ENCODE measurements around the gene MYO1B. TPM values are rescaled to one million over a fixed set of nuclear protein-coding genes. Genes with fewer than 3 reads are reported as not detected.

The MYO1B gene
- total RNA-seq, 2 donors from 2014 or later: 11.6 to 14.7 TPM

DNA sequence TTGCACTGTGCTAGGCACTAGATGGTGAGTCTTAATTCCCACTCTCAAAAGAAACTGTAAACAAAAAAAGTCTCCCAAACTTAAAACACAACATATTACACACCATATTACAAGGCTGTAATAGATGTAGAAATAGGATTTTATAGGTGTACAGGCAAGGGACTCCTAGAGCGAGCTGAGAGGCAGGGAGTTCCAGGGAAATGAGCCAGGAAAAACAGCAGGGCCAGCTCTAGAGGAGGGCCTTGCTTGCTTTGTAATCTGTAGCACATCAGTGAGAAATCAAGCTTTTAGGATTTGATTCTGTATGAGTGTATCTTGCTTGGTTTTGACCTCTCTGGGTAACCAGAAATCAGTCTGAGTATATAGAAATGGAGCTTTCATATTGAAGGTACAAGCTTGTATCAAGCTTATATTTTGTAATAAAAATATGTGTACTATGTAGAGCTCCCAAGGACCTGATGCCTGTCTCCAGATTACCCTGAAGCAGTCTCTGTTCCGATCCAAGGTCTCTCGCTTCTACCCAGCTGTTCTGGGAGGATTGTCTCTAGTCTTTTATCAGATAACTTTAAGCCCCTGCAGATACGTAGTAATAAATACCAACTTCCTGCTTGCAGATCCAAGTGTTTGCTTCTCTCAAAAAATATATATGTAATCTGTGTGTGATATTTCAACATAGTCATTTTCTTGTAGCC lies 73.0 kb downstream of the MYO1B start:
- Histone ChIP-seq H3K4me1 (peaks cover 0 to 28% of the 10 kb centered on the region in 2 donors), H3K27ac (no peak overlapping the region), H3K27me3 (no peaks in the 10 kb centered on the region), H3K4me3 (no peak overlapping the region), H3K36me3 (no peaks in the 10 kb centered on the region), H3K9me3 (no peaks in the 10 kb centered on the region)
- TF ChIP-seq, protein P1, sequence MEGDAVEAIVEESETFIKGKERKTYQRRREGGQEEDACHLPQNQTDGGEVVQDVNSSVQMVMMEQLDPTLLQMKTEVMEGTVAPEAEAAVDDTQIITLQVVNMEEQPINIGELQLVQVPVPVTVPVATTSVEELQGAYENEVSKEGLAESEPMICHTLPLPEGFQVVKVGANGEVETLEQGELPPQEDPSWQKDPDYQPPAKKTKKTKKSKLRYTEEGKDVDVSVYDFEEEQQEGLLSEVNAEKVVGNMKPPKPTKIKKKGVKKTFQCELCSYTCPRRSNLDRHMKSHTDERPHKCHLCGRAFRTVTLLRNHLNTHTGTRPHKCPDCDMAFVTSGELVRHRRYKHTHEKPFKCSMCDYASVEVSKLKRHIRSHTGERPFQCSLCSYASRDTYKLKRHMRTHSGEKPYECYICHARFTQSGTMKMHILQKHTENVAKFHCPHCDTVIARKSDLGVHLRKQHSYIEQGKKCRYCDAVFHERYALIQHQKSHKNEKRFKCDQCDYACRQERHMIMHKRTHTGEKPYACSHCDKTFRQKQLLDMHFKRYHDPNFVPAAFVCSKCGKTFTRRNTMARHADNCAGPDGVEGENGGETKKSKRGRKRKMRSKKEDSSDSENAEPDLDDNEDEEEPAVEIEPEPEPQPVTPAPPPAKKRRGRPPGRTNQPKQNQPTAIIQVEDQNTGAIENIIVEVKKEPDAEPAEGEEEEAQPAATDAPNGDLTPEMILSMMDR (IDR thresholded peaks at IDR 0.05): no peak
- DNase-seq (ENCODE audit: low spot score): no peak

DNA sequence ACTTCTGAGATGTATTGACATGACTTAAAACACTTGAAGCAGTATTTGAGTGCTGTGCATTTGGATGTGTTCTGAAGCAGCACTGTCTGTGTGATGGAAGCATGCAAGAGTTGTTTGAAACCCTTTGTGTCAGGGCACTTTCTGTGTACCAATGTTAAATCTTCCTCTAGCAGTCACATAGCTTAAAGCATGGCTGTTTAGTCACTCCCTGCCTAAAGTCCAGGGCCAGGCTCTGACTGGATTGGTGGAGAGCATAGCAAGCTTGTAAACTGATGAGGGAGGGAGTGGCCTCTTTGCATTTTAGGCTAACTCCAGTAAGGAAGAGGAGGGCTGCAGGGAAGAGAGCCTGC lies 73.5 kb downstream of the MYO1B start:
- no peak for DNase-seq (ENCODE audit: low spot score)
- Histone ChIP-seq H3K4me3 (no peak overlapping the region), H3K27ac (no peak overlapping the region), H3K9me3 (no peaks in the 10 kb centered on the region), H3K36me3 (no peaks in the 10 kb centered on the region), H3K4me1 (peaks cover 0 to 28% of the 10 kb centered on the region in 2 donors), H3K27me3 (no peaks in the 10 kb centered on the region)
- TF ChIP-seq, protein P1 (IDR thresholded peaks at IDR 0.05): no peak

DNA sequence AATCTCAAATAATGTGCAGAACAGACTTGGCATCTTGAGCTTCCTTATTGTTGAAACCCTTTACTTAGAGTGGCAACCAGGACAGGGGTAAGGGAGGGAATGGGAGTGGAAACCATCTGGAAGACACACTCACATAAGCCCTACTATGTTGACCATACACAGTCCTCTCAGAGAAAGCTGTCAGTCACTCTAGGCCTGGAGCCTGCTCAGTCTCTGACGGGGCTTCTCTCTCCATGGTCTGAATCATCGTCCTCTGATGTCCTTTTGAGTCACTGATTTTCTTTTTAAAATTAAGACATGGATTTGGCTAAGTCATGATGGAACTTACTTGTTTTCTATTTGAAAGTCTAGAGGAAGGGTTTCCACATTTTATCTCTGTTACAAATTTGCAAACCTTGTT lies 74.0 kb downstream of the MYO1B start:
- Histone ChIP-seq H3K27ac (no peak overlapping the region), H3K4me3 (no peak overlapping the region), H3K9me3 (no peaks in the 10 kb centered on the region), H3K27me3 (no peaks in the 10 kb centered on the region), H3K36me3 (no peaks in the 10 kb centered on the region), H3K4me1 (peaks cover 0 to 28% of the 10 kb centered on the region in 2 donors)
- TF ChIP-seq, protein P1 (IDR thresholded peaks at IDR 0.05): no peak
- no peak for DNase-seq (ENCODE audit: low spot score)

DNA sequence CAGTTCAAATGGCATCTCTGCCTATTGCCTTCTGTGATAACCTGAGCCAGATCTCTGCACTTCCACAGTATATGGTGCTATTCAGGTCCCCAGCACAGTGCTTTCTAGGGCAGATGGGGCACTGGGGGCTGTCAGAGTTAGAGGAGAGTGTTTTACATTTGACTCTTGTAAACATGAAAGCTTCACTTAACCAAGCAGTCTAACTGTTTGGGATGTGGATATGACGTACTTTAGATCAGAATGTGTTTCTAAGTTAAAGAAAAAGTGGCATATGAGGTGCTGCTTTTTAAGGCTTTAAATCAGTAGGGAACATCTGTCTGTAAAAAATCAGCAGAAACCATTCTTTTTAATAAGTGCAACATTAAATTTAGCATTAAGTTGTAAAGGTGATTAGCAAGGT lies 75.7 kb downstream of the MYO1B start:
- Histone ChIP-seq H3K4me1 (peaks cover 0 to 28% of the 10 kb centered on the region in 2 donors), H3K4me3 (no peak overlapping the region), H3K9me3 (no peaks in the 10 kb centered on the region), H3K27ac (no peak overlapping the region), H3K36me3 (no peaks in the 10 kb centered on the region), H3K27me3 (no peaks in the 10 kb centered on the region)
- no peak for DNase-seq (ENCODE audit: low spot score)
- TF ChIP-seq, protein P1 (IDR thresholded peaks at IDR 0.05): no peak

DNA sequence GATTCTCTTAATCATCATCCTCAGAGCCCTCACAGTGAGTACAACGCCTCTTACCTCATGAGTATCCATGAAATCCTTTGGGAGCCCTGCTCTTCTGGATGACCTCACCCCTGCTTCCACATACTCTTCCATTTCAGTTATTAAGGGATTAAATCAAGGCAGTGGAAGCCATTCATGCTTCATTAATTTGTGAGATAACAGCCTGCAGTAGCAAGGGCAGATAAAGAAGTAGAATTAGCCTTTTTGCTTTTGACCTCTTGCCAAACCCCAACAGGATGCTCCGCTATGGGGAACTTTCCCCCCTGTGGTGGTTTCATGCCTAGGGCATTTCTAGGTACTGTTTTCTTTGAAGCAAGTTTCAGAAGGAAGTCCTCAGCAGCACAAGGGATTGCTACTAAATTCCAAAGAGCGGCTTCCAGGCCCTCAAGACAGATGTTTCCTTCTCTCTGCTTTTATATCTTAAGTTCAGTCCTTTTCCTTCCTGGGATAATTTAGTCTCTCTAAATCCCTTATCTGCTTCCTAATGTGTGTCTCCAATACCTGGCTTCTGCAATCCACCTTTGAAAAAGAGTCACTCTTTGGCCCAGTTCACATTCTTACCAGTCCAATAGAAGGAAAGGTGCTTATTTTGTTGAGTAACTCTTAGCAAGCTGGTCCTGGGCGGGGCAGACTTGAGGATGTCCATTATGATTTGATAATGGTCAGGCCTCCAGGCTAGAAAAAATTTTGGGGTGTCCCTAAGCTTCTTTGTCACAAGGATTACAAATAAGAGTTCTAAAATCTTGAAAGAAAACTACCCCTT lies 76.9 kb downstream of the MYO1B start:
- peaks cover 0 to 28% of the 10 kb centered on the region in 2 donors for H3K4me1 ChIP-seq

More for the DNA sequence above, 76.9 kb downstream of the MYO1B start:
- Histone ChIP-seq H3K4me3 (no peak overlapping the region), H3K27ac (peak overlapping the region; percentile 6 to 39), H3K36me3 (no peaks in the 10 kb centered on the region), H3K9me3 (no peaks in the 10 kb centered on the region), H3K27me3 (no peaks in the 10 kb centered on the region)
- TF ChIP-seq, protein P1 (IDR thresholded peaks at IDR 0.05): no peak
- DNase-seq (ENCODE audit: low spot score): no peak

Data from right atrium auricular region (tissue), 2 donors.